Stimulated activated CD4-positive, alpha-beta T cell treated with anti-CD3 and anti-CD28 coated beads, Interleukin-15, amount 100 ng/mL, for 48 hours (primary cell): ENCODE measurements around the gene ERCC2.
"Not testable (repeated sequence)": the region's sequence is repeated elsewhere in the genome, so short reads cannot be mapped to it uniquely, and the experiment has no call there.

Experiments
- DNase-seq, 2 donors: peaks; one replicate each; pipeline ENCODE4 v3.0.0-alpha.2; 2020; ENCODE audit warnings: low read depth in 2 of 2

ERCC2 gene

DNA sequence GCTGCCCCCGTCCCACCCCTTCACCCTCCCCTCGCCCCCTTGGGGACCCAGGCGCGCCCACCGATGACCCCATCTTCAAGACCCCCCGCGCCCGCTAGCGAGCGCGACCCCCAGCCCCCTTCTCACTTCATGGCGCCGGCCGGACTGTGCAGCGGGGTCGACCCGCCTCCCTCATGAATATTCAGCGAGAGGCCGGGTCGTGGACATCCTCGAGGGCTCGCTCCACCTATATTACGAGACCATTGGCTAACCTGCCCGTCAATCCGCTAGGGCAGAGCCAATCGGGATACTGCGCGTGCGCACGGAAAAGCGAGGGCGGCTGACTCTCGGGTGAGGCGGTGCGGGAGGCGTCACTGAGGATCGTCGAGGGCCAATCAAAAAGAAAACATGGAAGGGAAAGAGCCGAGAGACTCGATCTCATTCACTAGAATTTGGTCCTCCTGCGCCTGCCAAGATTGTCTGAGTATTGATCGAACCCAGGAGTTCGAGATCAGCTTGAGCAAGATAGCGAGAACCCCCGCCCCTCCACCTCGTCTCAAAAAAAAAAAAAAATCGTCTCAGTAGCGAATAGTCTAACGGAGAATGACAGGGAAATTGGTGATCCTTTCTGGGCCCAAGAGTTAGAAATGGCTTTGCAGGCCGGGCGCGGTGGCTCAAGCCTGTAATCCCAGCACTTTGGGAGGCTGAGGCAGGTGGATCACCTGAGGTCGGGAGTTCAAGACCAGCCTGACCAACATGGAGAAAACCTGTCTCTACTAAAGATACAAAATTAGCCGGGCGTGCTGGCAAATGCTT, at the start of gene ERCC2:
Gene ERCC2 (minus strand): TSS at position 164 of the 795 bp plus-strand sequence. CDS start 33 bp downstream, at position 131.
- DNase-seq = peak; percentile 99 to 100

- no peak for DNase-seq
These were observed 49.5 kb upstream of the ERCC2 start for GRCh38 chr19:45419895-45420294.

DNA sequence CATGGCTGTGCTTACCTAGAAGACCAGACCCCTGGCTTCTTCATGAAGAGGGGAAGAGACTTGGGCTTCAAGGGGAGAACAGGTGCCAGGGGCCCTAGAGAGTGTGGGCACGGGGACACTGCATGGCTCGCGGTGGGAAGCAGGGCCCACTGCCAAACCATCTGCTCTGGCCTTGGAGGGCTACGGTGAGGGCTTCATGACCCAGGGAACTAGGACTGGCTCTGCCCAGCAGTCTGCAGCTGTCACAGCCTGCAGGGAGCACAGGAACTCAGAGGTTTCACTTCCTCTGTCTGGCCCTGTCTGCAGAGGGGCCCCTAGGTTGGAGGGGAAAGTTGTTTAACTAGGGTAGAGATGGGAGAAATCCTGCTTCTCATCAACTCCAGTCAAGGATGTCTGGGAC, 49.0 kb upstream of the ERCC2 start:
- no peak for DNase-seq

DNA sequence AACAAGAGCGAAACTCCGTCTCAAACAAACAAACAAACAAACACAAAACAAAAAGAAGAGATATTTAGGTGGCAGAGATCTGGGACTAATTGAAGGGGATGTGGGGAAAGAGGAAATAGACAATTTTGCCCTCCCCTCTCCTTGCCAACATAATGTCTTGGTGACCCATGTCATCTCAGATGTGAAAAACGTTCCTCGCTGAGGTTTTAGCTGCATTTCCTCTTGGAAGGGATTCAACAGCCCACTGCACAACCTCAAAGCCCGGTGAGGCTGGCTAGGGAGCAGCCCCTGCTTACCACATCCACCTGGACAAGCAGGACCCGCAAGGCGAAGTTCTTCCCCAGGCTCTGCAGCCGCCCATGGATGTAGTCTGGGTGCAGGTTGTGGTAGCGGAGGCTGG, 48.4 kb upstream of the ERCC2 start:
- DNase-seq = no peak

- no peak for DNase-seq
These were observed 46.8 kb upstream of the ERCC2 start for GRCh38 chr19:45417151-45417550.

DNA sequence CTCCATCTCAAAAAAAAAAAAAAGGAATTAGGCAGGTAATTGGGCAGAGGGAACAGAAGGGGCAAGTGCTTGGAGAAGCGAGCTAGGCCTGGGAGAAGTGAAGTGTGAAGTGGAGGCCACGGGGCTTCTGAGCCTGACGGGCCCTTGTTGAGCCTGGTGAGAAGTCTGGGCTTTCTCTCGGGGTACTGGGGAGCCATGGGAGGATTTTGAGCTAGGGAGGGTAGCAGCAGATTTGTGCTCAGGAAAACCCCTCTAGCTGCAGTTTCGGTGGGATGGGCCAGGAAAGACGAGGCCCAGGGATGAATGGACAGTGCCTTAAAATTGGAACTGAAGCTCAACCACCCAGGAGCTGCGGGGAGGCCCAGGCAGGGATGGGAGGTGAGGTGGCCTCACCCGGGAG, 44.1 kb upstream of the ERCC2 start:
- DNase-seq = no peak

GRCh38 chr19:45413497-45413896, 43.1 kb upstream of the ERCC2 start:
- DNase-seq = no peak

- not testable (repeated sequence) for DNase-seq
These were observed 40.0 kb upstream of the ERCC2 start for GRCh38 chr19:45410330-45410729.

GRCh38 chr19:45409557-45409920, 39.2 kb upstream of the ERCC2 start:
- no peak for DNase-seq

GRCh38 chr19:45408830-45409556, 38.6 kb upstream of the ERCC2 start:
- DNase-seq = no peak

DNA sequence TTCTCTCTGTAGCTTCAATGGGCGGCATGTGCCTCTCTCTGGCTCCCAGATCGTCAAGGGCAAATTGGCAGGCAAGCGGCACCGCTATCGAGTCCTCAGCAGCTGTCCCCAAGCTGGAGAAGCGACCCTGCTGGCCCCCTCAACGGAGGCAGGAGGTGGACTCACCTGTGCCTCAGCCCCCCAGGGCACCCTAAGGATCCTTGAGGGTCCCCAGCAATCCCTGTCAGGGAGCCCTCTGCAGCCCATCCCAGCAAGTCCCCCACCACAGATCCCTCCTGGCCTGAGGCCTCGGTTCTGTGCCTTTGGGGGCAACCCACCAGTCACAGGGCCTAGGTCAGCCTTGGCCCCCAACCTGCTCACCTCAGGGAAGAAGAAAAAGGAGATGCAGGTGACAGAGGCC, 37.7 kb upstream of the ERCC2 start:
- DNase-seq = no peak

- DNase-seq = not testable (repeated sequence)
These were observed 37.2 kb upstream of the ERCC2 start for GRCh38 chr19:45407585-45407984.

DNA sequence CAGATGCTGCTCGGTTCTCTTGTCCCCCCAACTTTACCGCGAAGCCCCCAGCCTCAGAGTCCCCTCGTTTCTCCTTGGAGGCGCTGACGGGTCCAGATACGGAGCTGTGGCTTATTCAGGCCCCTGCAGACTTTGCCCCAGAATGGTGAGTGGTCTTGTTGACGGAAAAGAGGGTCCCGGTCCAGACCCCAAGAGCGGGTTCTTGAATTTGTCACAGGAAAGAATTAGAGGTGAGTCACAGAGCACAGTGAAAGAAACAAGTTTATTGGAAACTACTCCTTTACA, 36.7 kb upstream of the ERCC2 start:
- no peak for DNase-seq

GRCh38 chr19:45406226-45407090, 36.1 kb upstream of the ERCC2 start, which contains the start of gene POLR1G:
TSS of gene POLR1G (plus strand) at chr19:45406644. CDS start at chr19:45406697, 53 bp downstream.
- DNase-seq = peak; percentile 72 to 74

DNA sequence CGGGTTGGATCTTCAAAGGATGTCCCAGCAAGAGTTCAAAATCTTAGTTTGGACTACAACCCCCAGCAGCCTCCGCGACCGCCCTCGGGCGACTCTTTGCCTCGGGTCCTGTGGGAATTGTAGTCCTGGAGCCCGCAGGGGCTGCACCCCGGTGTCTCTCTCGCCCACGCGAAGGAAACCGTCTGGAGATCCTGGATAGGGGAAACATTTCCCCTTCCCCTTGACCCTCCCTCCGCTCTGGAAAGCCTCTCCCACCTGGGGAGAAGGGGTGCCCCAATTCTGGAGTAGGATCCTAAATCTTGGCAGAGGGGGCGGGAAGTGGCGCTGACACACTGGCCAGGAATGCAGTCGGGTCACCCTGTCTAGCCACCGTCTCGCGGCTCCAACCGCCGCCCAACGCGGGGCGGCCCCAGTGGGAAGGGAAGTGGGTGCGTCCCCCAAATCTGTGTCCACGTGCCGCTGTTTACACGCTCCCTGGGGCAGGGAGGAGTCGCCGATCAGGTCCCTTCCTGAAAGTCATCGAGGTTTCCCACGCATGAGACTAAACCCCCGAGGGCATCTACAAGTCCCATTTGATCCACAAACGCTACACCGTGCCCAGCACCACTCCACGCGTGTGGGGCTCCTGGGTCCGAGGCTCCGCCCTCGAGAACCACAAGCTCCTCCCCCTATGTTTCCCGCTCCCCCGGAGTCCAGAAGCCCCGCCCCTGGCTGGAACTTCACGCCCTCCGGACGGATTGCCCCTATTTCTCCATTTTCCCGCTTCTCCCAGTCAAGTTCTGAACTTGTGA, 35.3 kb upstream of the ERCC2 start:
- peak; percentile 77 to 80 for DNase-seq

- DNase-seq = peak; percentile 56 to 67
These were observed 34.4 kb upstream of the ERCC2 start, which contains the start of gene PPP1R13L for GRCh38 chr19:45404557-45405434. TSS of gene PPP1R13L (minus strand) at chr19:45405069. CDS start at chr19:45398318, 6,751 bp downstream.

- peak; percentile 62 to 73 for DNase-seq
These were observed 33.6 kb upstream of the ERCC2 start for GRCh38 chr19:45403781-45404556.

DNA sequence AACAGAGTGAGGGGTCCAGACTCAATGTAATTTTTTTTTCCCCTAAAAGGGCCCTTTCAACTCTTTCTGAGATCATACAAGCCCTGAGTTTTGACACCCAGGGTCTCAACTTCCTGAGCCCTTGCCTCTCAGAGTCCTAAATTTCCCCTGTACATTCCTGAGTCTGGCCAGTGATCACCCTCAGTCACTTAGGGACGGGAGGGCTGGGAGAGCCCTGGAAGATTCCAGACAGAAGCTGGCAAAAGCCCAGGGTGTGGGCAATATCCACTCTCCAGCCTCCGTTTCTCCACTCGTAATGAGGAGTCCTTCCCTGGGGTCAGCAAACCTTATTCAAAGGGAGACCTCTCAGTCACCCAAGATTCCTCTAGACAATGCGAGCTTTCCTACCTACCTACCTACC, 32.9 kb upstream of the ERCC2 start:
- DNase-seq = no peak

- no peak for DNase-seq
These were observed 32.1 kb upstream of the ERCC2 start for GRCh38 chr19:45402298-45403061.
